Measurements from ENCODE around the gene LGI4.
"Not testable (repeated sequence)": the region's sequence is repeated elsewhere in the genome, so short reads cannot be mapped to it uniquely, and the experiment has no call there.

The LGI4 gene

GRCh38 chr19:35141837-35142605 lies 7.2 kb upstream of the LGI4 start:
- DNase-seq (ENCODE audit: low read depth in 2 of 2): no peak

DNA sequence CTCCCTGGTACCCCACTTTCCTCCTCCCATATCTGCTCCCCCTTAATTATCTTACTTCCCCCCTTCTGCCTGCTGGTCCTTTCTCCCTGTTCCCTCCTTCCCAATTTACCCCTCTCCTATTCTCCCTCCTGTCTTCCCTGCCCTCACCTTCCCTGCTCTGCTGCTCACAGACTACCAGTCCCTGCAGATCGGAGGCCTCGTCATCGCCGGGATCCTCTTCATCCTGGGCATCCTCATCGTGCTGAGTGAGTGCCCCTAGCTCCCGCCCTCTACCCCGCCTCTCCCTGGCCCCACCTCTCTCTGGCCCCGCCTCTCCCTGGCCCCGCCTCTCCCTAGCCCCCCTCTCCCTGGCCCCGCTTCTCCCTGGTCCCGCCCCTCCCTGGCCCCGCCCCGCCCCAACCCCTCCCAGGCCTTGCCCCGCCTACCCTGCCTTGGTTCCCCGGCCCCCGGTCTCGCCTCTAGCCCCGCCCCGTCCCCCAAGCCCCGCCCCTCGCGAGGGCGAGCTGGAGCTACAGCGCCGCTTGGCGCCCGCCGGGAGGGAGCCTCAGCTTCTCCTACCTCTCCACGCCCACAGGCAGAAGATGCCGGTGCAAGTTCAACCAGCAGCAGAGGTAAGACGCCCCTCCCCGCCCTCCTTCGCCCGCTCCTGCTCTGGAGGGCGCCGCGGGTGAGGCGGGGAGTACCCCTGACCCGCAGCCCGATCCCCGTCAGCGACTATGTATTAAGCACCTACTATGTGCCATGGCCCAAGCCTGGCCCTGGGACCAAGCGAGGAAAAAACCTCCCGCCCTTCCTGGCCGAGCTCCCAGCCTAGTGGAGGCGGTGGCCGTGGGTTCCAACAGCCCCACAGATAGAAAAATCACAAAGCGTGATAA lies 6.3 kb upstream of the LGI4 start:
- DNase-seq (ENCODE audit: low read depth in 2 of 2): peak; percentile 97 to 98

GRCh38 chr19:35140207-35140961 lies 5.5 kb upstream of the LGI4 start:
- DNase-seq (ENCODE audit: low read depth in 2 of 2): no peak

- no peak for DNase-seq (ENCODE audit: low read depth in 2 of 2)
These were observed 3.5 kb upstream of the LGI4 start, which contains the start of gene FXYD1 for GRCh38 chr19:35138305-35138892. Gene FXYD1, plus strand, starts transcription at chr19:35138824. Its CDS starts 1,256 bp downstream, at chr19:35140080.

GRCh38 chr19:35136977-35137702 lies 2.3 kb upstream of the LGI4 start:
- DNase-seq (ENCODE audit: low read depth in 2 of 2): no peak

DNA sequence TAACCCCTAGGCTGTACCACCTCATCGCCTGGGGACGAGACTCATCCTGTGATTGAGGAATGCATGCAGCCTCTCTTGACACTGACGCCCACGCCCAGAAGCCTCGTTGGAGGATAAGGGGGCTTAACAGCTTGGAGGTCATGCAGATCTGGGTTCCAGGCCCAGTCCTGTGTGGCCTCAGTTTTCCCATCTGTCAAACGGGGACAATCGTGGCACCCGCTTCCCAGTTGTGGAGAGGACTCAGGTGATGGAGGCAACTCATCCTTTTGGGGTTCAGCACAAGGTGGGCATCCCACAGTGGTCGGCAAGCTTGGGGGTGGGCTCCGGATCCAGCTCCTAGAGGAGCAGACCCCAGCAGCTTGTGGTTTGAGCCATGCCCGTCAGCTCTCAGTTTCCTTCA lies 1.4 kb upstream of the LGI4 start:
- no peak for DNase-seq (ENCODE audit: low read depth in 2 of 2)

GRCh38 chr19:35135389-35135909 lies 590 bp upstream of the LGI4 start:
- DNase-seq (ENCODE audit: low read depth in 2 of 2): peak; percentile 58 to 65

DNA sequence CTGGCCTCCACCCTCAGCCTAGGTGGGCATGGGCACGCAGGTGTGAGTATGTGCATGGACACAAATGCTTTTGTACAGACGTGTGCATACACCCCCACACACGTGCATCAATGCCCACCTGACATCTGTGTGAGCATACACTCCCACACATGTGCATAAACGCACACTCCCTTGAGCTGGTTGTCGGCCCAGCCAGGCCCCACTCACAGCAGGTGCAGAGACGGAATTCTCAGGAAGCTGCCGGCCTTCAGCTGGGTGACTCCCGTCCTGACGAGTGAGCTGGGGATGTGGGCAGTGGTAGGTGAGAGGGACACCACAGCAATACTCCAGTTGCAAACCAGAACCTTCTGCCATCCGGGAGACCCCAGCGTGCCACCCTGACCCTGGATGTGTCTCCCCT lies 1.0 kb downstream of the LGI4 start:
- no peak for DNase-seq (ENCODE audit: low read depth in 2 of 2)

DNA sequence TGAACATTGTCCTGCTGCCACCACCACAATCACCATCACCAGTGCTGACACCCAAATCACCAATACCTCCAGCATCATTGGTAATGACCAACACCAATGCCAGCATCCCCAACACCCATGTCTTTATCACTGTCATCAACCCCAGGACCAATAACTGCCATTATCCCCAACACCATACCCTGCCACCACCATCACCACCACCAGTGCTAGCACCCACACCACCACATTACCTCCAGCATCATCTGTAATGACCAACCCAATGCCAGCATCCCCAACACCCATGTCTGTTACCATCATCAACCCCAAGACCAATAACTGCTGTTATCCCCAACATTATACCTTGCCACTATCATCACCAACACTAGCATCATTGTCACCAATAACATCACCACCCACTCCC lies 2.6 kb downstream of the LGI4 start:
- DNase-seq (ENCODE audit: low read depth in 2 of 2): no peak

GRCh38 chr19:35130761-35131720 lies 3.8 kb downstream of the LGI4 start:
- DNase-seq (ENCODE audit: low read depth in 2 of 2): no peak

DNA sequence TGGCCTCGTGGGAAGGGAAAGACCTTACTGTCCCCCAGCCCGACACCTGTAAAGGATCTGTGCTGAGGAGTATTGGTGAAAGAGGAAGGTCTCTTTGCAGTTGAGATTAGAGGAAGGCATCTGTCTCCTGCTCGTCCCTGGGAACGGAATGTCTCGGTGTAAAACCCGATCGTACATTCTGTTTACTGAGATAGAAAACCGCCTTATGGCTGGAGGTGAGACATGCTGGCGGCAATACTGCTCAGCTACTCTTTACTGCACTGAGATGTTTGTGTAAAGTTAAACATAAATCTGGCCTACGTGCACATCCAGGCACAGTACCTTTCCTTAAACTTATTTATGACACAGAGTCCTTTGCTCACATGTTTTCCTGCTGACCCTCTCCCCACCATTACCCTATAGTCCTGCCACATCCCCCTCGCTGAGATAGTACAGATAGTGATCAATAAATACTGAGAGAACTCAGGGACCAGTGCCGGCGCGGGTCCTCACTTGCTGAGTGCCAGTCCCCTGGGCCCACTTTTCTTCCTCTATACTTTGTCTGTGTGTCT lies 5.1 kb downstream of the LGI4 start:
- DNase-seq (ENCODE audit: low read depth in 2 of 2): not testable (repeated sequence)

DNA sequence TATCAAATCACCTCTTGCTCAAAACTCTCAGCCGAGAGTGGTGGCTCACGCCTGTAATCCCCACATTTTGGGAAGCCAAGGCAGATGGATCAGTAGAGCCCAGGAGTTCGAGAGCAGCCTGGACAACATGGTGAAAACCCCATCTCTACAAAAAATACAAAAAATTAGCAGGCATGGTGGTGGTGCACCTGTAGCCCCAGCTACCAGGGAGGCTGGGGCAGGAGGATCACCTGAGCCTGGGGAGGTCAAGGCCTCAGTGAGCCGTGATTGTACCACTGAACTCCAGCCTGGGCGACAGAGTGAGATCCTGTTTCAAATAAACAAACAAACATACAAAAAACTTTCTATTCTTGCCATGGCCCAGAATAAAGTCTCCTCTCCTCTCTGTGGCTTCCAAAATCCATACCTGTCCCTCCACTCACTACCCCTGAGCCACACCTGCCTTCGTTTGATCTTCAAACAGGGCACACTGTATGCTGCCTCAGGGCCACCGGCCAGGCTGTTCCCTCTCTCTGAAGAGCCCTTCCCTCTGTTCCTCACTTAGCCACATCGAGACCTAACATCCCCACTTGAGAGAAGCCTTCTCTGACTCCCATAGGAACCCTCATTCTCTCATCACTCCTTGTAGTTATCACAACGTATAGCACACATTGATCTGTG lies 6.3 kb downstream of the LGI4 start:
- DNase-seq (ENCODE audit: low read depth in 2 of 2): no peak

DNA sequence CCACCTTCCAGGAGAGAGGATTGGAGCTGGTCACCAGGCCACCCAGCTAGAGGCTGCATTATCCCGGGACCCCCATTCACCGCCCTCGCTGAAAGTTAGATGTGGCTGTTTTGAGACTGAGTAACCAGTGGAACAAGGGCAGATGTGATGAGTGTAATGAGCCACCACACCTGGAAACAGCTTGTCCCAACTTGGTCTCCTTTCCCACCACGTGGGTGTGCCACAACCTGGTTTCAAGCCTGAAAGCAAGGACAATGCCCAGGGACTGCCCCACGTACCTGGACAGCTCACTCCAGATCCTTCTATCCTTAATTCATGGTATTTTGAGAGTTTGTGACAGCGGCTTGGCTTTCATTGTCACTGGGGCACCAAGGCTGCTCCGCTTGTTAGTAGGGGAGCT lies 7.0 kb downstream of the LGI4 start:
- DNase-seq (ENCODE audit: low read depth in 2 of 2): no peak

DNA sequence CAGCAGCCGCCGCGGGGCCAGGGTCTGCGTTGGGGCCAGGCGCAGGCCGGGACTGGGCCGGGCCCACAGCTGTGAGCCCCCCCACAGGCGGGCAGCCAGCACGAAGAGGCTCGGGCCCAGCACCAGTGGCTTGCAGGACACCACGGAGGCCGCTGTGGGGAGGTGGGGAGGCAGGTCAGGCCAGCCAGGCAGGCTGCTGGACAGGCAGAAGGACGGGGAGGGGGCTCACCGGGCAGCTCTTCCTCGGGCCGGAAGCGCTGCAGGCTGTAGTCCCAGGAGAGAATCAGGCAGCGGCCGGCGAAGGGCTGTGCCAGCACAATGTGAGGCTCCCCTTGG lies 8.3 kb downstream of the LGI4 start:
- DNase-seq (ENCODE audit: low read depth in 2 of 2): no peak

DNA sequence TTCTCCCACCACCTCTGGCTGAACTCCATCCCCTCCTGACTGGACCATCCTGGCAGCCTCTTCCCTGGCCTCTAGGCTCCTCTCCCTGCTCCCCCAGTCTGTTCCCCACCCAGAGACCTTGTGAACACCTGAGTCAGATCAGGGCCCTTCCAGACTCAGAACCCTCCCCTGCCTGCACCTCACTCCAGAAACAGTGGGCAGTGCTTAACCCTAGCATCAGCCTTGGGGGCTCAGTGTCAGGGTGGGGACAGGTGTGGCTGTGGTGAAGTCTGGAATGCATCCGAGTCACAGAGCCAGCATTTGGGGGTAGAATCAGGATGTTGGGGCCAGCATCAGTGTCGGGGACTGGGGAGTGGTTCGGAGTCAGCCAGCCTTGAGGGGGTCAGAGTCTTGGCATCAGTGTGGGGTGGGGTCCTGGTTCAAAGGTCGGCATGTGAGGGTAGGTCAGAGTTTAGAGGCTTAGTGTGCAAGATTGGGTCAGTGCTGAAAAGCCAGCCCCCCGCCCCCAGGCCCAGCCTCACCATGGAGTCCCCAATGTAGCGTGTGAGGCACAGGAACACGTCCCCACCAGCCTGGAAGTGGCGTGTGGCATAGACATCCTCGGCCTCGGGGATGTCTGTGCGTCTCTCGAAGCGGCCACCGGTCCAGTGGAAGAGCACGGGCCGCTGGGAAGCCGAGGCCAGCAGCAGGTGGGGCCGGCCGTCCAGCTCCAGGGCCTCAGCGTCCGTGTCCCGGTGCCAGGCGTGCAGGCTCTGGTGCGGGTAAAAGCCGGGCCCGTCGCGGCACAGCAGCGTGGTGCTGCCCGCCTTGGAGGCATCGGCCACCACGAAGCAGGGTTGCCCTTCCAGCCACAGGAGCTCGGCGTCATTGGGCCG lies 8.9 kb downstream of the LGI4 start:
- DNase-seq (ENCODE audit: low read depth in 2 of 2): no peak

GRCh38 chr19:35125270-35125717 lies 9.6 kb downstream of the LGI4 start:
- no peak for DNase-seq (ENCODE audit: low read depth in 2 of 2)

DNA sequence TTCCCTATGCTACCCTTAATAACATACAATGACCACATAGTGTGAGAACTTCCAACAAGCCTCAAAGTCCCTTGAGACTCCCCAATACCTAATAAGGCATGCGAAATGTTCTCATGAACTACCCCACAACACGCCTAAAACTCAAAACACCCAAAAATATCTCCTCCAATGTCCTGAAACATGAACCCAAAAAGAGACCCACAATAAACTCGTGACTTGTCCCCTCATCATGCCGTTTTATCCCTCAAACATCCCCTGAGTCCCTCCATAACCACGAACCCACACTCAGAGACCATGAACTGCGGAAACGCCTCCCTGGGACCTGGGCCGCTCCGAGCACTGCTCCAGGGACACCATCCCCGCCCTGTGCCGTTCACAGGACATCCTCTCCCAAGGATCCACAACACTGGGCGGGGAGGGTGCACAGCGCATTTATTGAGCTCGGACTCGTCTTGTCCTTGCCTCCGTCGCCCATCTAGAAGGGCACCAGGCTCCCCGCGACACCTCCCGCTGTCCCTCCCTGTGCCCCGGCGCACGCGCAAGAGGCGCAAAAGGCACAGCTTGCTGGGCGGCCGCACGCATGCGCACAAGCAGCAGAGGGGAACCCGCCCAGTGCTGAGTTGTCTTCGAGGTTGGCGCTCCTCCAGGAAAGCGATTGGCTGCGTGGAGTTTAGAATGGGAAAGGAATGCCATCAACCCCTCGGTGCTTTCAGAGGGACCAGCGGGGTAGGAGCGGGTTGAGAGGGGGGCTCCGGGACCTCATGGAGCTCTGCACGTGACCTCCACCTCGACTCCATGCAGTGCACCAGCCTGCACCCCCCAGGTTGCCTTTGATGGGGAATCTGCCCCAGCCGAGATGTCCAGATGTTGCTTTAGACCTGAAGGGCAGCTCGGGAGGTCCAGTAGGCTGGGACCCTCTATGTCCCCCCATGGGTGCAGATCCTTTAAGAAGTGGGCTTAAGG lies 10.5 kb downstream of the LGI4 start:
- DNase-seq (ENCODE audit: low read depth in 2 of 2): peak; percentile 75 to 83

Measured in activated CD4-positive, alpha-beta T cell treated with anti-CD3 and anti-CD28 coated beads for 24 hours (primary cell).